NT2/D1 (cell line): ENCODE data around the gene OSBP2.
A peak's percentile ranks its signal among the peaks of the same experiment; 100 is the strongest.
"Not testable (repeated sequence)": the region's sequence is repeated elsewhere in the genome, so short reads cannot be mapped to it uniquely, and the experiment has no call there.

Source experiments
- DNase-seq: peaks from one replicate; pipeline ENCODE4 v3.0.0-alpha.2; 2011; ENCODE audit warnings: low read depth, low spot score
- H3K27me3 ChIP-seq: 2 replicates; pipeline ENCODE4 v1.6.0; 2011; ENCODE audit warnings: mild to moderate bottlenecking; ENCODE audit not compliant: insufficient read length, insufficient read depth
- H3K36me3 ChIP-seq: 2 replicates; pipeline ENCODE4 v1.6.1; 2011; ENCODE audit warnings: mild to moderate bottlenecking, low read length, mixed read lengths; ENCODE audit not compliant: insufficient read depth, insufficient read length
- H3K4me1 ChIP-seq: 2 replicates; pipeline ENCODE4 v1.5.1; 2011; ENCODE audit not compliant: insufficient read depth, insufficient read length
- H3K4me3 ChIP-seq: 2 replicates; pipeline ENCODE4 v1.5.1; 2011; ENCODE audit warnings: low read depth; ENCODE audit not compliant: insufficient read length
- H3K9ac ChIP-seq: 2 replicates; pipeline ENCODE4 v1.6.0; 2011; ENCODE audit warnings: low read depth; ENCODE audit not compliant: insufficient read length
- H3K9me3 ChIP-seq: 2 replicates; pipeline ENCODE4 v1.5.1; 2011; ENCODE audit warnings: mild to moderate bottlenecking, low read length; ENCODE audit not compliant: insufficient read depth
- SUZ12 ChIP-seq: IDR thresholded peaks from 2 replicates; pipeline ENCODE4 v1.6.1; 2011; ENCODE audit not compliant: insufficient read length, insufficient read depth; ENCODE audit errors: extremely low read depth
- YY1 ChIP-seq: IDR thresholded peaks from 2 replicates; pipeline ENCODE4 v1.6.1; 2011; ENCODE audit not compliant: insufficient read length, insufficient read depth
- ZNF274 ChIP-seq: IDR thresholded peaks from 2 replicates; pipeline ENCODE4 v1.6.1; 2011; ENCODE audit warnings: mild to moderate bottlenecking, low read depth, low read length

The OSBP2 gene

DNA sequence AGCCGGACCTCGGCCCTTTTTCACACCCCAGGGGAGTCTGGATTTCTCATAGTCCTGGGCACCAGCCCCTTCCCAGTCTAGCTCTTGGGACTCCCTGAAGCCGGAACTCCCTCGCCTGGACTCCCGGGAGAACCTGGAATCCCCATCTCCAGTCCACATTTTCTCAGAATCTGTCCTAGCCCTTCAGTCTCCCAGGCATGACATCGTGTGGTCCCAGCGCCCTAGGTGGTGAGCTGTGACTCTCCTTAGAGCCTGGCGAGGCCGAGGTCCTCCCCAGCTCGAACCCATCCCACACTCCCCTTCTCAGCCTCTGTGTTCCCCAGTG is 26.3 kb upstream of the OSBP2 start:
- H3K9ac ChIP-seq, result peak overlapping the region; percentile 84
- H3K4me3 ChIP-seq, result peak overlapping the region; percentile 74
- peaks cover 4% of the 10 kb centered on the region for H3K4me1 ChIP-seq
- no peak for DNase-seq
- no peak for TF ChIP-seq SUZ12
- H3K9me3 ChIP-seq, result no peaks in the 10 kb centered on the region
- peaks cover 5% of the 10 kb centered on the region for H3K36me3 ChIP-seq
- H3K27me3 ChIP-seq, result peaks cover 4% of the 10 kb centered on the region

DNA sequence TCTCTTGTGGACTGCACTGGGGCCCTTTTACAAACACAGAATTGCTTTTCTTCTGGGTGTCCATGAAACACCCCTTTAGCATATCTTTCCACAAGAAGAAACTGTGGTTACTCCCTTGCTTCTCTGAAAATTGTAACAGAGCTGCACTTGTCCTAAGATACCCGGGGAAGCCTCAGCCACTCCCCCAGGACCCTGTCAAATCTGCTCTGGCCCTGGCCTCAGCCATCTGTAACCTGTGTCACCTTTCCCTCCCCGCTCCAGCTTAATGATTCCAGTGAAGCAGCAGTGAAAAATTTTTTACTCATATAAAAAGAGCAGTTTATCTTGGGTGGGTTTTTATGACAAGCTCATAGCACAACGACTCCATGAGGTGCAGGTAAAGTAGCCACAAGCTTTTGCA is 23.6 kb upstream of the OSBP2 start:
- no peaks in the 10 kb centered on the region for H3K36me3 ChIP-seq
- TF ChIP-seq ZNF274 (no peak), SUZ12 (no peak), YY1 (no peak)
- H3K9me3 ChIP-seq, result no peaks in the 10 kb centered on the region
- DNase-seq, result no peak
- peaks cover under 1% of the 10 kb centered on the region for H3K4me1 ChIP-seq
- H3K27me3 ChIP-seq, result peaks cover 4% of the 10 kb centered on the region
- no peak overlapping the region for H3K4me3 ChIP-seq
- H3K9ac ChIP-seq, result no peak overlapping the region

DNA sequence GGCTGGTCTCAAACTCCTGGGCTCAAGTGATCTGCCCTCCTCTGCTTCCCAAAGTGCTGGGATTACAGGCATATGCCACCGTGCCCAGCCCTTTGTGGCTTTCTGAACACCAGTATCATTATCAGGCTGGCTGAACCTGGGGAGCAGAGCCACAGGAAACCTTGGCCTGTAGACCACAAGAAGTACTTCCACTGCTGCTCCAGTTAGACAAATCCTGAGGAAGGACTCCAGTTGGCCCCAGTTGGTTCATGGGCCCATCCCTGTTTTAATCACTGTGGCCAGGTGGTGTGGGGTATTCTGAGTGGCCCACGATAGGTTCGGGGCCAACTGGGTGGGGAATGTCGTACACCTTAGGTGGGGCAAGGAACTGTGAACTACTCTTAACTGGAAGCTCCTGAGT is 21.5 kb upstream of the OSBP2 start:
- H3K4me3 ChIP-seq, result no peak overlapping the region
- H3K4me1 ChIP-seq, result no peaks in the 10 kb centered on the region
- TF ChIP-seq YY1 (no peak), SUZ12 (no peak), ZNF274 (no peak)
- DNase-seq, result no peak
- H3K36me3 ChIP-seq, result no peaks in the 10 kb centered on the region
- H3K9ac ChIP-seq, result no peak overlapping the region
- no peaks in the 10 kb centered on the region for H3K9me3 ChIP-seq
- H3K27me3 ChIP-seq, result peaks cover 4% of the 10 kb centered on the region

DNA sequence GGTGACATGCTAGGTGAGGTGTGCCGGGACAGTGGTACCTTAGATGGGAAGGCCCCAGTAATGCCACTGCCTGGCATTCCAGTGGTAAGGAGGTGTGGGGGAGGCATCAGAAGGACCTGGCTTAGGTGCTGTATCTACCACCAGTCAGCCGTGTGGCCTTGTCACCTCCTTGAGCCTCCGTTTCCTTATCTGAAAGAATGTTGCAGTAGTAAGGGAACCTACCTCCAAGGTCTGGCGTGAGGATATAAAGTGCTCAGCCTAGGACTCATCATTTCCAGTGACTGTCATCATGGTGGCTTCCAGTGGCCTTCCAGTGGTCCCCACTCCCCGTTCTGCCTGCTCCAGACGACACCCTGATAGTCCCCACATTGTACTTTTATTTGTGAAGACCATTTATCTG is 20.2 kb upstream of the OSBP2 start:
- DNase-seq, result no peak
- no peak overlapping the region for H3K4me3 ChIP-seq
- H3K27me3 ChIP-seq, result no peaks in the 10 kb centered on the region
- no peaks in the 10 kb centered on the region for H3K4me1 ChIP-seq
- no peak overlapping the region for H3K9ac ChIP-seq
- H3K36me3 ChIP-seq, result no peaks in the 10 kb centered on the region
- no peaks in the 10 kb centered on the region for H3K9me3 ChIP-seq
- no peak for TF ChIP-seq ZNF274
- no peak for TF ChIP-seq YY1
- no peak for TF ChIP-seq SUZ12

DNA sequence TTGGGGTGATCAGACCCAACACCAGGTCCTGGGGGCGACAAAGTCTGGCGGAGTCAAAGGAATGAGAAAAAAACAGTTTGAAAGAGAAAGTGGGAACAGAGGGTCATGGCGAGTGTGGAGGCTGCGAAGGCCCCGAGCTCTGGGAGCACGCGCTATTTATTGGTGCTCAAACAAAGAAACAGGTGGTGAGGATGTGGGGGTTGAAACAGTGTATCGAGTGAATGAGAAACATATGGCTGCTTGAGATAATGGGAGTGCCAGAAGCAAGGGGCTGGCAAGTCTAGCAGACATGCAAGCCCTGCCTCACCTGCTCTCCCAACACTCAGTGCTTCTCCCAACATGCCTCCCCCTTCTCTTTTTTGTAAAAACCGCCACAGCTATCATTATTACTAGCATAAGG is 19.2 kb upstream of the OSBP2 start:
- DNase-seq, result no peak
- Histone ChIP-seq H3K27me3 (no peaks in the 10 kb centered on the region), H3K9me3 (no peaks in the 10 kb centered on the region), H3K4me1 (no peaks in the 10 kb centered on the region), H3K9ac (no peak overlapping the region), H3K36me3 (no peaks in the 10 kb centered on the region), H3K4me3 (no peak overlapping the region)
- TF ChIP-seq SUZ12, result no peak
- TF ChIP-seq ZNF274, result no peak
- no peak for TF ChIP-seq YY1

DNA sequence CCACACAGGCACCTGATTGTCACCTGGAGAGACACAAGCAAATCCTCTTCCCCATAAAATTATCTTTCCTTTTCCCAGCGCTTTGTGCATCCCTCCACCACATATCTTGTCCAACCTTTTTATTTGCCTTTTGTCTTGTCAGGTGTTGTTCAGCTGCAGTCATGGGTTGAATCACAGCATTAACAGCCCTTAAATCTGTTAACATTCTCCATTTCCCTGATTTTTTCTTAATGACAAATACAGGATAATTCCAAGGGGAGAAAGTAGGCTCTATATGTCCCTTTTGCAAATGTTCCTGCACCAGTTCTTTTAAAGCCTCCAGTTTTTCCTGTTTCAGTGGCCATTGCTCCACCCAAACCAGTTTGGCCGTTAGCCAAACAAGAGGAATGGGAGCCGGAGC is 18.1 kb upstream of the OSBP2 start:
- not testable (repeated sequence) for H3K27me3 ChIP-seq, H3K4me3 ChIP-seq, DNase-seq, H3K36me3 ChIP-seq, H3K9ac ChIP-seq, H3K4me1 ChIP-seq, H3K9me3 ChIP-seq

DNA sequence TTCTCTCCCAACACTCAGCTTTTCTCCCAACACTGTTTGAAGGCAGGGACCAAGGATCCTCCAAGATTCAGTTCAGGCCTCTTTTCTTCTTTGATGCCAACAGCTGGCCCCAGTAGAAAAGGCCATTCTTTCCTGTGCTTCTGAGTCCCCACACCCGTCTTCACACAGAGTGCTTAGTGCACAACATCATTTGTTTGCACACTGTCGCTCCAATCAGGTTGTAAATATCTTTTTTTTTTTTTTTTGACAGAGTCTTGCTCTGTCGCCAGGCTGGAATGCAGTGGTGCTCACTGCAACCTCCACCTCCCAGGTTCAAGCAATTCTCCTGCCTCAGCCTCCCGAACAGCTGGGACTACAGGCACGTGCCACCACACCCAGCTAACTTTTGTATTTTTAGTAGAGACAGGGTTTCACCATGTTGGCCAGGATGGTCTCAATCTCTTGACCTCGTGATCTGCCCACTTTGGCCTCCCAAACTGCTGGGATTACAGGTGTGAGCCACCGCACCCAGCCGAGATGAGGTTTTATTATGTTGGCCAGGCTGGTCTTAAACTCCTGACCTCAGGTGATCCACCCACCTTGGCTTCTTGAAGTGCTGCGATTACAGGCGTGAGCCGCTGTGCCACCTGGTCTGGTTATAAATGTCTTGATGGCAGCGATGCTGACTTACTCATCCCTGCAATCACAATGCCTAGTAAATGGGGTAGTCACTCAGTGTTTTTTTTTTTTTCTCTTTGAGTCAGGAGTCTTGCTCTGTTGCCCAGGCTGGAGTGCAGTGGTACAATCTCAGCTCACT is 14.6 kb upstream of the OSBP2 start:
- H3K36me3 ChIP-seq, DNase-seq, H3K9ac ChIP-seq, H3K9me3 ChIP-seq, H3K27me3 ChIP-seq, H3K4me3 ChIP-seq, H3K4me1 ChIP-seq: not testable (repeated sequence)

DNA sequence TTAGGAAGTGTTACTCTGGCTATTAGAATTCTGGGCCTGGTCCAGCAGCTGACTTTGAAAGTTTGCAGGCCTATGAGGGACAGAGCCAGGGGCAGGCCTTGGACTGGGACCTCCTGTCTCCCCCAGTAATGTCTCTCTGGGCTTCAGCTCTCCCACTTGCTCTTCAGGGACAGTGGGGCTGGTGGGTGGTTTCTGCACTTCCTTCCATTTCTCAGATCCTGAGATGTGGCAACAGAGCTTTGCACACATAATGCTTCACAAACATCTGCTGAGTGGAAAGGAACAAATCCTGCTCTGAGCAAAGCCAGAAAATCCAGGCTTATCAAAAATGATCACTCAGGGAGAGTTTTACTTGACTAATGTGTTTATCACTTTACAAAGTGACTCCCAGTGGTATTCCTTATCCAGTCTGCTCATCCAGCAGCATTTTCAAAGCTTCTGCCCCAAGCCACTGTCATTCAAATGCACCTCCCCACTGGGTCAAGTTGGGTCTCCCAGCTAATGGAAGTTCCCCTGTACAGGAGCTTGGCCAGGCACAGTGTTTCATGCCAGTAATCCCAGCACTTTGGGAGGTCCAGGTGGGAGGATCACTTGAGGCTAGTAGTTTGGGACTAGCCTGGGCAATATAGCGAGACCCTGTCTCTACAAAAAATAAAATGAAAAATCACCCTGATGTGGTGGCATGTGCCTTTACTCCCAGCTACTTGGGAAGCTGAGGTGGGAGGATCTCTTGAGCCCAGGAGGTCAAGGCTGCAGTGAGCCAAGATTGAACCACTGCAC is 13.5 kb upstream of the OSBP2 start:
- H3K9ac ChIP-seq, result no peak overlapping the region
- no peak for DNase-seq

More for the DNA sequence above, 13.5 kb upstream of the OSBP2 start:
- TF ChIP-seq YY1 (no peak), SUZ12 (no peak), ZNF274 (no peak)
- Histone ChIP-seq H3K4me3 (no peak overlapping the region), H3K36me3 (no peaks in the 10 kb centered on the region), H3K27me3 (no peaks in the 10 kb centered on the region), H3K9me3 (no peaks in the 10 kb centered on the region), H3K4me1 (peaks cover 3% of the 10 kb centered on the region)
